Trophoblast cell (in vitro differentiated cells and primary cell): ENCODE measurements around the gene EXOSC10. TPM values are rescaled to one million over a fixed set of nuclear protein-coding genes. Genes with fewer than 3 reads are reported as not detected.

Source experiments
- DNase-seq, 2 donors: peaks; one replicate each; pipeline ENCODE4 v3.0.0-alpha.2; 2016
- H2AFZ ChIP-seq: 2 replicates; pipeline ENCODE4 v1.6.1; 2013; ENCODE audit warnings: low read length, moderate library complexity, mild to moderate bottlenecking; ENCODE audit not compliant: insufficient read depth, poor library complexity
- H2AK5ac ChIP-seq: 2 replicates; pipeline ENCODE4 v1.6.1; 2013; ENCODE audit warnings: mild to moderate bottlenecking, low read length
- H2BK120ac ChIP-seq: 2 replicates; pipeline ENCODE4 v1.6.1; 2013; ENCODE audit warnings: low read length, mild to moderate bottlenecking, moderate library complexity; ENCODE audit not compliant: insufficient read depth, poor library complexity
- H2BK12ac ChIP-seq: 2 replicates; pipeline ENCODE4 v1.6.1; 2013; ENCODE audit warnings: mild to moderate bottlenecking, low read length, moderate library complexity
- H2BK5ac ChIP-seq: 2 replicates; pipeline ENCODE4 v1.6.1; 2013; ENCODE audit warnings: low read length, low read depth, moderate library complexity, mild to moderate bottlenecking; ENCODE audit not compliant: poor library complexity
- H3K14ac ChIP-seq: 2 replicates; pipeline ENCODE4 v1.6.1; 2013; ENCODE audit warnings: mild to moderate bottlenecking, low read length
- H3K18ac ChIP-seq: 2 replicates; pipeline ENCODE4 v1.6.1; 2013; ENCODE audit warnings: mild to moderate bottlenecking, low read length
- H3K23ac ChIP-seq: 2 replicates; pipeline ENCODE4 v1.6.1; 2013; ENCODE audit warnings: low read length
- H3K27ac ChIP-seq: 2 replicates; pipeline ENCODE4 v1.5.1; 2013; ENCODE audit warnings: low read depth, mild to moderate bottlenecking, inconsistent platforms, low read length, moderate library complexity
- H3K27me3 ChIP-seq: 2 replicates; pipeline ENCODE4 v1.6.1; 2013; ENCODE audit warnings: inconsistent platforms, mild to moderate bottlenecking, low read length, moderate library complexity; ENCODE audit not compliant: insufficient read depth
- H3K36me3 ChIP-seq, 2 experiments: 1 replicate in 1 of 2; 2 replicates in 1 of 2; pipeline ENCODE4 v1.6.1; 2013; ENCODE audit warnings: low read length in 2 of 2, mild to moderate bottlenecking in 2 of 2, moderate library complexity in 1 of 2; ENCODE audit not compliant: insufficient read depth in 2 of 2, control insufficient read depth in 1 of 2
- H3K4ac ChIP-seq: 2 replicates; pipeline ENCODE4 v1.6.1; 2013; ENCODE audit warnings: low read depth, mild to moderate bottlenecking, low read length, moderate library complexity
- H3K4me1 ChIP-seq, 2 experiments: 1 replicate in 1 of 2; 2 replicates in 1 of 2; pipeline ENCODE4 v1.6.1; 2013; ENCODE audit warnings: low read length in 2 of 2, mild to moderate bottlenecking in 2 of 2, moderate library complexity in 1 of 2; ENCODE audit not compliant: insufficient read depth in 2 of 2, control insufficient read depth in 1 of 2
- H3K4me2 ChIP-seq: 2 replicates; pipeline ENCODE4 v1.6.1; 2013; ENCODE audit warnings: inconsistent platforms, mild to moderate bottlenecking, low read length, moderate library complexity
- H3K4me3 ChIP-seq: 2 replicates; pipeline ENCODE4 v1.5.1; 2013; ENCODE audit warnings: mild to moderate bottlenecking, low read depth, low read length, inconsistent platforms
- H3K79me1 ChIP-seq: one replicate; pipeline ENCODE4 v1.6.1; 2013; ENCODE audit warnings: low read length
- H3K79me2 ChIP-seq: 2 replicates; pipeline ENCODE4 v1.6.1; 2013; ENCODE audit warnings: low read length, mild to moderate bottlenecking; ENCODE audit not compliant: control insufficient read depth, insufficient read depth, poor library complexity
- H3K9ac ChIP-seq: 2 replicates; pipeline ENCODE4 v1.6.1; 2013; ENCODE audit warnings: mild to moderate bottlenecking, low read length
- H3K9me3 ChIP-seq: 2 replicates; pipeline ENCODE4 v1.6.1; 2013; ENCODE audit warnings: low read depth, mild to moderate bottlenecking, control low read depth, inconsistent platforms, low read length; ENCODE audit not compliant: insufficient read depth
- H4K12ac ChIP-seq: 2 replicates; pipeline ENCODE4 v1.6.1; 2013; ENCODE audit warnings: low read depth, mild to moderate bottlenecking, low read length, moderate library complexity
- H4K8ac ChIP-seq: 2 replicates; pipeline ENCODE4 v1.6.1; 2013; ENCODE audit warnings: low read depth, mild to moderate bottlenecking, low read length, moderate library complexity
- H4K91ac ChIP-seq: one replicate; pipeline ENCODE4 v1.6.1; 2013; ENCODE audit warnings: low read depth, mild to moderate bottlenecking, low read length, moderate library complexity
- WGBS: extraction: QIAGEN DNeasy Blood & Tissue Kit; methylation state at CpG from one replicate; pipeline ENCODE4 v1.1.7; 2013; ENCODE audit warnings: missing lambda C conversion rate; ENCODE audit not compliant: insufficient read length, insufficient coverage; ENCODE audit errors: extremely low coverage; 5-methylcytosine and 5-hydroxymethylcytosine counted together
- polyA plus RNA-seq: library from polyadenylated mRNA; stranded (reverse); fragments of 200-250 nt; gene quantifications from 2 replicates; pipeline ENCODE4 v1.2.3, GENCODE V29; 2013

Gene EXOSC10
- polyA plus RNA-seq: 63.5 and 66.1 TPM in 2 replicates

- Histone ChIP-seq H3K27ac (peak within 1 kb of the TSS; percentile 73), H2AK5ac (peak within 1 kb of the TSS; percentile 73), H3K4me1 (peaks cover 0 to 2% of the 10 kb centered on the region in 2 experiments), H4K8ac (peak within 1 kb of the TSS; percentile 87), H3K79me2 (peaks cover 5% of the 10 kb centered on the region), H3K18ac (peak within 1 kb of the TSS; percentile 85), H3K79me1 (peaks cover 9% of the 10 kb centered on the region), H3K23ac (no peak within 1 kb of the TSS), H3K27me3 (no peaks in the 10 kb centered on the region), H3K9ac (peak within 1 kb of the TSS; percentile 93), H3K4me2 (peak within 1 kb of the TSS; percentile 81), H4K12ac (peak within 1 kb of the TSS; percentile 85), H2BK12ac (no peak within 1 kb of the TSS), H2BK5ac (peak within 1 kb of the TSS; percentile 80), H3K4ac (peak within 1 kb of the TSS; percentile 97), H2BK120ac (peak within 1 kb of the TSS; percentile 87), H2AFZ (peak within 1 kb of the TSS; percentile 90), H3K14ac (peak within 1 kb of the TSS; percentile 91), H3K4me3 (peak within 1 kb of the TSS; percentile 94), H3K9me3 (no peaks in the 10 kb centered on the region), H4K91ac (peak within 1 kb of the TSS; percentile 94), H3K36me3 (peaks cover 20 to 23% of the 10 kb centered on the region in 2 experiments)
- no CpG with 5 or more reads among the region's 78 CpGs for WGBS
- DNase-seq: peak; percentile 89 to 97
Observed at GRCh38 chr1:11099310-11100148, at the start of gene EXOSC10. EXOSC10 (minus strand) TSS chr1:11099869; CDS start chr1:11099831, 38 bp downstream.

- Histone ChIP-seq H3K4me3 (no peak overlapping the region), H4K91ac (no peak overlapping the region), H4K12ac (no peak overlapping the region), H3K27ac (no peak overlapping the region), H3K23ac (no peak overlapping the region), H3K79me1 (no peaks in the 10 kb centered on the region), H2BK12ac (no peak overlapping the region), H3K4me2 (no peak overlapping the region), H3K36me3 (peaks cover 10 to 39% of the 10 kb centered on the region in 2 experiments), H2BK120ac (no peak overlapping the region), H4K8ac (no peak overlapping the region), H3K9me3 (peaks cover 1% of the 10 kb centered on the region), H3K4ac (no peak overlapping the region), H3K79me2 (no peaks in the 10 kb centered on the region), H2AFZ (no peak overlapping the region), H3K9ac (no peak overlapping the region), H2BK5ac (no peak overlapping the region), H3K18ac (no peak overlapping the region), H2AK5ac (no peak overlapping the region), H3K14ac (no peak overlapping the region), H3K4me1 (peaks cover under 1 to 4% of the 10 kb centered on the region in 2 experiments), H3K27me3 (no peaks in the 10 kb centered on the region)
- DNase-seq: peak; percentile 73 to 92
- WGBS: no CpG with 5 or more reads among the region's 4 CpGs
Observed at GRCh38 chr1:11147197-11147770, 47.6 kb upstream of the EXOSC10 start.

- Histone ChIP-seq H3K4me2 (no peak overlapping the region), H3K27ac (no peak overlapping the region)
- no CpG with 5 or more reads among the region's 6 CpGs for WGBS
Observed at GRCh38 chr1:11145741-11146140, 46.1 kb upstream of the EXOSC10 start.

GRCh38 chr1:11144570-11145256 is 45.0 kb upstream of the EXOSC10 start:
- no peak overlapping the region for H3K27ac ChIP-seq
- H4K91ac ChIP-seq: no peak overlapping the region
- no peak overlapping the region for H2BK5ac ChIP-seq
- H3K36me3 ChIP-seq: peaks cover 10 to 31% of the 10 kb centered on the region in 2 experiments
- WGBS: no CpG with 5 or more reads among the region's 12 CpGs
- H3K79me1 ChIP-seq: no peaks in the 10 kb centered on the region
- no peak overlapping the region for H3K18ac ChIP-seq
- H2AK5ac ChIP-seq: no peak overlapping the region
- H3K9me3 ChIP-seq: no peaks in the 10 kb centered on the region
- H3K4me3 ChIP-seq: no peak overlapping the region
- H2AFZ ChIP-seq: no peak overlapping the region
- no peaks in the 10 kb centered on the region for H3K79me2 ChIP-seq
- H4K8ac ChIP-seq: no peak overlapping the region
- no peak overlapping the region for H3K14ac ChIP-seq
- peaks cover 4% of the 10 kb centered on the region in 2 experiments for H3K4me1 ChIP-seq
- no peak overlapping the region for H3K23ac ChIP-seq
- H3K27me3 ChIP-seq: no peaks in the 10 kb centered on the region
- H3K9ac ChIP-seq: no peak overlapping the region
- no peak overlapping the region for H2BK120ac ChIP-seq
- no peak for DNase-seq
- H2BK12ac ChIP-seq: no peak overlapping the region
- H4K12ac ChIP-seq: no peak overlapping the region
- no peak overlapping the region for H3K4ac ChIP-seq
- no peak overlapping the region for H3K4me2 ChIP-seq

More at GRCh38 chr1:11145741-11146140, 46.1 kb upstream of the EXOSC10 start:
- H3K36me3 ChIP-seq: peaks cover 10 to 32% of the 10 kb centered on the region in 2 experiments
- H2BK5ac ChIP-seq: no peak overlapping the region
- no peak overlapping the region for H4K8ac ChIP-seq
- H3K79me1 ChIP-seq: no peaks in the 10 kb centered on the region
- DNase-seq: no peak
- H3K18ac ChIP-seq: no peak overlapping the region
- H2BK12ac ChIP-seq: no peak overlapping the region
- no peak overlapping the region for H3K4me3 ChIP-seq
- H3K14ac ChIP-seq: no peak overlapping the region
- H2AK5ac ChIP-seq: no peak overlapping the region
- H3K9me3 ChIP-seq: peaks cover 1% of the 10 kb centered on the region
- H3K79me2 ChIP-seq: no peaks in the 10 kb centered on the region
- no peak overlapping the region for H4K12ac ChIP-seq
- no peaks in the 10 kb centered on the region for H3K27me3 ChIP-seq
- H4K91ac ChIP-seq: no peak overlapping the region
- H2BK120ac ChIP-seq: no peak overlapping the region
- H3K4ac ChIP-seq: no peak overlapping the region
- no peak overlapping the region for H3K9ac ChIP-seq
- no peak overlapping the region for H3K23ac ChIP-seq
- H3K4me1 ChIP-seq: peaks cover 0 to 4% of the 10 kb centered on the region in 2 experiments
- no peak overlapping the region for H2AFZ ChIP-seq
